ENCODE data around the gene TNFAIP8L2.

The TNFAIP8L2 gene

DNA sequence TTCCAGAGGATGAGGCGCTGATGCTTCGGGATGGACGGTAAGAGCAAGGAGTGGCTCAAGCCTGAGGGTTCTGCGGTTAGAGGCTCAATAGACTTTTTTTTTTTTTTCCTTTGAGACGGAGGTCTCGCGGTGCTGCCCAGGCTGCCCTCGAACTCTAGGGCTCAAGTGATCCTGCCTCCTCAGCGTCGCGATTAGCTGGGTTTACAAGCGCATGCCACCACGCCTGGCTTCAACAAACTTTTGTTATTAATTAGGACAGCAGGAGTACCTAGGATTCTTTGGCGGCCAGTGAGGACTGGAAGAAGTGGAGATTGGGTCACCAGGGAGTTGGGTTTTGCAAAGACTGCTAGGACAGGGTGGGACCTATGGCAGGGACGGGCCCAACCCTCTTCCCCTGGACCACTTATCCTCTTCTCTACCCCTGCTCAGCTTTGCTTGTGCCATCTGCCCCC is 10.1 kb downstream of the TNFAIP8L2 start:
- Histone ChIP-seq H3K27me3 (replicated peaks in 2 of 5; ENCODE audit: control insufficient read depth in 4 of 5, insufficient read depth in 5 of 5, low read length in 4 of 5) (no peaks in the 10 kb centered on the region), H3K27ac (ENCODE audit: insufficient read depth in 1 of 2, low read depth in 1 of 2, low read length in 2 of 2, poor library complexity in 1 of 2, severe bottlenecking in 2 of 2) (peak overlapping the region; percentile 84 to 89), H3K4me3 (ENCODE audit: control insufficient read depth in 1 of 7, extremely low read depth in 1 of 7, insufficient read depth in 4 of 7, low read depth in 2 of 7, low read length in 6 of 7) (peak overlapping the region; percentile 78 to 99 (median 94)), H3K36me3 (ENCODE audit: control insufficient read depth in 4 of 4, insufficient read depth in 4 of 4, low read length in 3 of 4) (peaks cover 3 to 44% (median 29%) of the 10 kb centered on the region in 4 experiments), H3K4me1 (ENCODE audit: control extremely low read depth in 1 of 4, control insufficient read depth in 4 of 4, insufficient read depth in 4 of 4, low read length in 3 of 4) (peaks cover 0 to 28% (median 23%) of the 10 kb centered on the region in 4 experiments), H3K9me3 (ENCODE audit: control extremely low read depth in 1 of 5, control insufficient read depth in 4 of 5, insufficient read depth in 2 of 5, low read depth in 1 of 5, low read length in 4 of 5) (no peaks in the 10 kb centered on the region)
- 0% methylated on average over 8 of the region's 15 CpGs for WGBS (ENCODE audit: insufficient coverage)
- ChIA-PET POLR2A (interaction anchor here (0.7 to 0.9 kb wide), 2 partner anchors 23 to 160 kb away, joined by 3 read pairs; partner anchors contain the start of gene VPS72), CTCF (interaction anchor here (0.9 to 1.4 kb wide), 6 partner anchors 9 to 166 kb away, joined by 3 read pairs; partner anchors contain the start of gene TMOD4)
- peak in 2 of 3 donors; percentile 43 to 52 for DNase-seq

DNA sequence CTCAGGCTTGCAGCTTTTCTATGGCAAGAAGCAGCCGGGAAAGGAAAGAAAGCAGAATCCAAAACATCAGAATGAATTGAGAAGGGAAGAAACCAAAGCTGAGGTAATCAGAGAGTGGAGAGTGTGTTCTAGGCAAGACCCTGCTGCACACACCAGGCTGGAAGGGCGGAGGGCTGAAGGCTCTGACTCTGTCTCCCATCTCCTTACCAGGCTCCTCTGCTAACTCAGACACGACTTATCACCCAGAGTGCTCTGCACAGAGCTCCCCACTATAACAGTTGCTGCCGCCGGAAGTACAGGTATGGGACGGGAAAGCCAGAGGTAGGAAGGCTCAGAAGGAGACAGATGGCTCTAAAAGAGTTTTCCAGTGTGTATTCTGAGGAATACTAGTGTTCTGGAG is 10.7 kb downstream of the TNFAIP8L2 start:
- ChIA-PET POLR2A (no interaction called here), CTCF (interaction anchor here (1.0 to 1.6 kb wide), 5 partner anchors 9 to 95 kb away, joined by 3 to 7 read pairs (median 3); partner anchors contain the start of gene TMOD4)
- Histone ChIP-seq H3K27me3 (replicated peaks in 2 of 5; ENCODE audit: control insufficient read depth in 4 of 5, insufficient read depth in 5 of 5, low read length in 4 of 5) (no peaks in the 10 kb centered on the region), H3K9me3 (ENCODE audit: control extremely low read depth in 1 of 5, control insufficient read depth in 4 of 5, insufficient read depth in 2 of 5, low read depth in 1 of 5, low read length in 4 of 5) (no peaks in the 10 kb centered on the region), H3K36me3 (ENCODE audit: control insufficient read depth in 4 of 4, insufficient read depth in 4 of 4, low read length in 3 of 4) (peaks cover 3 to 43% (median 27%) of the 10 kb centered on the region in 4 experiments), H3K4me3 (ENCODE audit: control insufficient read depth in 1 of 7, extremely low read depth in 1 of 7, insufficient read depth in 4 of 7, low read depth in 2 of 7, low read length in 6 of 7) (peak overlapping the region in 6 of 7 experiments; percentile 23 to 99 (median 96)), H3K4me1 (ENCODE audit: control extremely low read depth in 1 of 4, control insufficient read depth in 4 of 4, insufficient read depth in 4 of 4, low read length in 3 of 4) (peaks cover 0 to 28% (median 22%) of the 10 kb centered on the region in 4 experiments), H3K27ac (ENCODE audit: insufficient read depth in 1 of 2, low read depth in 1 of 2, low read length in 2 of 2, poor library complexity in 1 of 2, severe bottlenecking in 2 of 2) (peak overlapping the region; percentile 84 to 89)
- no peak for DNase-seq
- 96% methylated on average over 5 of the region's 6 CpGs for WGBS (ENCODE audit: insufficient coverage)

DNA sequence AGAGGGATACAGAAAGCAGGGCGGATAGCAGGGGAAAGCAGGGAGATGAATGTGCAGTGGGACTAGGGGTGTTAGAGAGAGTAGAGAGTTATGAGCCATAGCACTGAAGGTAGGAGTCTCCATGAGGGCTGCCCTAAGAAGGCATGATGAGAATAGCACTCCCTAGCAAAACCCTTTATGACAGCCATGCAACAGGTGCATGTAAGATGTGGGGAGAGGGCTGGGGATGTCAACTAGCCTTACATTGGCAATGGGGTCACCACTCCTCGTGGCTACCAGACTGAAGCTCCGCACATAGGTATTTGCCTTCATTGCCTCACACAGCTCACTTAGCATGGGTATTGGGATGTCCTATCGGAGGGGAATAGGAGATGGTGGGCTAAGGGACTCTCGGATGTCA is 14.7 kb downstream of the TNFAIP8L2 start:
- no peak for DNase-seq
- H3K27me3 ChIP-seq (replicated peaks in 2 of 5; ENCODE audit: control insufficient read depth in 4 of 5, insufficient read depth in 5 of 5, low read length in 4 of 5), result no peaks in the 10 kb centered on the region
- 95% methylated on average over 2 of the region's 5 CpGs for WGBS (ENCODE audit: insufficient coverage)
- no peak overlapping the region for H3K27ac ChIP-seq (ENCODE audit: insufficient read depth in 1 of 2, low read depth in 1 of 2, low read length in 2 of 2, poor library complexity in 1 of 2, severe bottlenecking in 2 of 2)
- POLR2A ChIA-PET, result no interaction called here
- H3K4me1 ChIP-seq (ENCODE audit: control extremely low read depth in 1 of 4, control insufficient read depth in 4 of 4, insufficient read depth in 4 of 4, low read length in 3 of 4), result peaks cover 0 to 12% (median 11%) of the 10 kb centered on the region in 4 experiments
- no peak overlapping the region for H3K4me3 ChIP-seq (ENCODE audit: control insufficient read depth in 1 of 7, extremely low read depth in 1 of 7, insufficient read depth in 4 of 7, low read depth in 2 of 7, low read length in 6 of 7)
- no peaks in the 10 kb centered on the region for H3K9me3 ChIP-seq (ENCODE audit: control extremely low read depth in 1 of 5, control insufficient read depth in 4 of 5, insufficient read depth in 2 of 5, low read depth in 1 of 5, low read length in 4 of 5)
- CTCF ChIA-PET, result interaction anchor here (1.0 to 1.7 kb wide), 4 partner anchors 12 to 30 kb away, joined by 3 to 5 read pairs (median 4); partner anchors contain the start of genes PIP5K1A and VPS72
- peaks cover 5 to 61% (median 47%) of the 10 kb centered on the region in 4 experiments for H3K36me3 ChIP-seq (ENCODE audit: control insufficient read depth in 4 of 4, insufficient read depth in 4 of 4, low read length in 3 of 4)

- no peak overlapping the region for H3K4me3 ChIP-seq (ENCODE audit: control insufficient read depth in 1 of 7, extremely low read depth in 1 of 7, insufficient read depth in 4 of 7, low read depth in 2 of 7, low read length in 6 of 7)
- DNase-seq, result no peak
- CTCF ChIA-PET, result interaction anchor here (0.6 to 2.6 kb wide), 11 partner anchors 8 to 80 kb away, joined by 3 to 22 read pairs (median 3); partner anchors contain the start of genes PSMD4, TNFAIP8L2 and VPS72
- no peak overlapping the region for H3K27ac ChIP-seq (ENCODE audit: insufficient read depth in 1 of 2, low read depth in 1 of 2, low read length in 2 of 2, poor library complexity in 1 of 2, severe bottlenecking in 2 of 2)
- WGBS (ENCODE audit: insufficient coverage), result 82% methylated on average over 2 of the region's 6 CpGs
- H3K9me3 ChIP-seq (ENCODE audit: control extremely low read depth in 1 of 5, control insufficient read depth in 4 of 5, insufficient read depth in 2 of 5, low read depth in 1 of 5, low read length in 4 of 5), result no peaks in the 10 kb centered on the region
- H3K36me3 ChIP-seq (ENCODE audit: control insufficient read depth in 4 of 4, insufficient read depth in 4 of 4, low read length in 3 of 4), result peaks cover 8 to 76% (median 54%) of the 10 kb centered on the region in 4 experiments
- POLR2A ChIA-PET, result no interaction called here
- no peaks in the 10 kb centered on the region for H3K4me1 ChIP-seq (ENCODE audit: control extremely low read depth in 1 of 4, control insufficient read depth in 4 of 4, insufficient read depth in 4 of 4, low read length in 3 of 4)
- H3K27me3 ChIP-seq (replicated peaks in 2 of 5; ENCODE audit: control insufficient read depth in 4 of 5, insufficient read depth in 5 of 5, low read length in 4 of 5), result no peaks in the 10 kb centered on the region
These were observed 18.7 kb downstream of the TNFAIP8L2 start for GRCh38 chr1:151175041-151175741.

DNA sequence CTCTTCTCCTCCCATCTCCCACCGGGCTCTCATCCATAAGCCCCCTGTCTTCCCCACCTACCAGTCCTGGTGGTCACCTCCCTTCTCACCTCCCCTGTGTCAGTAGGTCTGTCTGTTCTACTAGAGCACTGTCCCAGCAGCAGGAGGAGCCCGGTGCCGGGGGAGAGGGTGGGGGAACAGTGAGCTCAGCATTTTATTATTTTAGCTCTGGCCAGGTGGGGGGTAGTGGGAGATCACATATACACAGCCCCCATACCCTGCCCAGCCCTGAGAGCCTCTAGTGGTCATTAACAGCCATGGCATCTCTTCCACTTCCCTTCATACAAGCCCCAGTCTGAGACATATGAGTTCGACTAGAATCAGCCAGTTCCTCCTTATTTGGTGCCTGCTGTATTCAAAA is 19.4 kb downstream of the TNFAIP8L2 start, which contains the start of gene TMOD4:
Gene TMOD4 (minus strand): TSS at position 119 of the 400 bp plus-strand sequence. CDS start 1,106 bp downstream, outside the sequence.
- Histone ChIP-seq H3K4me1 (ENCODE audit: control extremely low read depth in 1 of 4, control insufficient read depth in 4 of 4, insufficient read depth in 4 of 4, low read length in 3 of 4) (no peaks in the 10 kb centered on the region), H3K9me3 (ENCODE audit: control extremely low read depth in 1 of 5, control insufficient read depth in 4 of 5, insufficient read depth in 2 of 5, low read depth in 1 of 5, low read length in 4 of 5) (no peaks in the 10 kb centered on the region), H3K27ac (ENCODE audit: insufficient read depth in 1 of 2, low read depth in 1 of 2, low read length in 2 of 2, poor library complexity in 1 of 2, severe bottlenecking in 2 of 2) (no peak within 1 kb of the TSS), H3K4me3 (ENCODE audit: control insufficient read depth in 1 of 7, extremely low read depth in 1 of 7, insufficient read depth in 4 of 7, low read depth in 2 of 7, low read length in 6 of 7) (no peak within 1 kb of the TSS), H3K36me3 (ENCODE audit: control insufficient read depth in 4 of 4, insufficient read depth in 4 of 4, low read length in 3 of 4) (peaks cover 10 to 75% (median 53%) of the 10 kb centered on the region in 4 experiments), H3K27me3 (replicated peaks in 2 of 5; ENCODE audit: control insufficient read depth in 4 of 5, insufficient read depth in 5 of 5, low read length in 4 of 5) (no peaks in the 10 kb centered on the region)
- POLR2A ChIA-PET, result no interaction called here
- WGBS (ENCODE audit: insufficient coverage), result no CpG with 5 or more reads among the region's 4 CpGs
- CTCF ChIA-PET, result interaction anchor here (0.6 to 2.6 kb wide), 9 partner anchors 9 to 79 kb away, joined by 3 to 22 read pairs (median 3); partner anchors contain the start of genes PSMD4, TNFAIP8L2 and VPS72
- peak; percentile 45 to 72 (median 67) for DNase-seq

- Histone ChIP-seq H3K36me3 (ENCODE audit: control insufficient read depth in 4 of 4, insufficient read depth in 4 of 4, low read length in 3 of 4) (peaks cover 9 to 75% (median 54%) of the 10 kb centered on the region in 4 experiments), H3K9me3 (ENCODE audit: control extremely low read depth in 1 of 5, control insufficient read depth in 4 of 5, insufficient read depth in 2 of 5, low read depth in 1 of 5, low read length in 4 of 5) (no peaks in the 10 kb centered on the region), H3K4me1 (ENCODE audit: control extremely low read depth in 1 of 4, control insufficient read depth in 4 of 4, insufficient read depth in 4 of 4, low read length in 3 of 4) (no peaks in the 10 kb centered on the region), H3K4me3 (ENCODE audit: control insufficient read depth in 1 of 7, extremely low read depth in 1 of 7, insufficient read depth in 4 of 7, low read depth in 2 of 7, low read length in 6 of 7) (no peak overlapping the region), H3K27me3 (replicated peaks in 2 of 5; ENCODE audit: control insufficient read depth in 4 of 5, insufficient read depth in 5 of 5, low read length in 4 of 5) (no peaks in the 10 kb centered on the region), H3K27ac (ENCODE audit: insufficient read depth in 1 of 2, low read depth in 1 of 2, low read length in 2 of 2, poor library complexity in 1 of 2, severe bottlenecking in 2 of 2) (no peak overlapping the region)
- ChIA-PET POLR2A (no interaction called here), CTCF (interaction anchor here (1.0 to 4.0 kb wide), 7 partner anchors 10 to 151 kb away, joined by 3 to 22 read pairs (median 4); partner anchors contain the start of genes PSMD4 and VPS72)
- DNase-seq, result no peak
- WGBS (ENCODE audit: insufficient coverage), result 94% methylated on average over 17 of the region's 17 CpGs
These were observed 20.1 kb downstream of the TNFAIP8L2 start for GRCh38 chr1:151176514-151177045.

Data from common myeloid progenitor, CD34-positive (primary cell).